BE2C (cell line): Measurements from ENCODE around the gene CASQ1.

ENCODE experiments used
- DNase-seq: peaks from one replicate; pipeline ENCODE4 v3.0.0-alpha.2; 2020
- H3K27me3 ChIP-seq: fragments of 250-450 bp; sonication (Bioruptor Pico); 2 replicates; pipeline ENCODE4 v1.5.1; 2020; ENCODE audit warnings: mild to moderate bottlenecking
- H3K36me3 ChIP-seq: fragments of 250-450 bp; sonication (Bioruptor Pico); 2 replicates; pipeline ENCODE4 v1.5.1; 2020; ENCODE audit warnings: mild to moderate bottlenecking
- H3K4me1 ChIP-seq: fragments of 250-450 bp; sonication (Bioruptor Pico); 2 replicates; pipeline ENCODE4 v1.5.1; 2020
- H3K4me3 ChIP-seq: 2 replicates; pipeline ENCODE4 v1.5.1; 2011; ENCODE audit warnings: low read depth, low read length
- H3K9me3 ChIP-seq: fragments of 250-450 bp; sonication (Bioruptor Pico); 2 replicates; pipeline ENCODE4 v1.5.1; 2020
- TF ChIP-seq, protein P1 (sequence below): IDR thresholded peaks from 2 replicates; pipeline ENCODE4 v1.5.1; 2012; ENCODE audit warnings: mild to moderate bottlenecking, low read depth, low read length

Gene CASQ1

GRCh38 chr1:160179336-160179735 lies 11.0 kb upstream of the CASQ1 start:
- DNase-seq = no peak
- Histone ChIP-seq H3K4me3 (no peak overlapping the region), H3K9me3 (no peaks in the 10 kb centered on the region), H3K27me3 (peaks cover 2% of the 10 kb centered on the region; the same call in 1 of the 2 replicates), H3K36me3 (no peaks in the 10 kb centered on the region), H3K4me1 (no peaks in the 10 kb centered on the region)
- TF ChIP-seq, protein P1, sequence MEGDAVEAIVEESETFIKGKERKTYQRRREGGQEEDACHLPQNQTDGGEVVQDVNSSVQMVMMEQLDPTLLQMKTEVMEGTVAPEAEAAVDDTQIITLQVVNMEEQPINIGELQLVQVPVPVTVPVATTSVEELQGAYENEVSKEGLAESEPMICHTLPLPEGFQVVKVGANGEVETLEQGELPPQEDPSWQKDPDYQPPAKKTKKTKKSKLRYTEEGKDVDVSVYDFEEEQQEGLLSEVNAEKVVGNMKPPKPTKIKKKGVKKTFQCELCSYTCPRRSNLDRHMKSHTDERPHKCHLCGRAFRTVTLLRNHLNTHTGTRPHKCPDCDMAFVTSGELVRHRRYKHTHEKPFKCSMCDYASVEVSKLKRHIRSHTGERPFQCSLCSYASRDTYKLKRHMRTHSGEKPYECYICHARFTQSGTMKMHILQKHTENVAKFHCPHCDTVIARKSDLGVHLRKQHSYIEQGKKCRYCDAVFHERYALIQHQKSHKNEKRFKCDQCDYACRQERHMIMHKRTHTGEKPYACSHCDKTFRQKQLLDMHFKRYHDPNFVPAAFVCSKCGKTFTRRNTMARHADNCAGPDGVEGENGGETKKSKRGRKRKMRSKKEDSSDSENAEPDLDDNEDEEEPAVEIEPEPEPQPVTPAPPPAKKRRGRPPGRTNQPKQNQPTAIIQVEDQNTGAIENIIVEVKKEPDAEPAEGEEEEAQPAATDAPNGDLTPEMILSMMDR = no peak

- no peaks in the 10 kb centered on the region for H3K9me3 ChIP-seq
- no peak for DNase-seq
- no peak overlapping the region for H3K4me3 ChIP-seq
- TF ChIP-seq, protein P1 = no peak
- H3K36me3 ChIP-seq = no peaks in the 10 kb centered on the region
- no peaks in the 10 kb centered on the region for H3K4me1 ChIP-seq
- H3K27me3 ChIP-seq = no peaks in the 10 kb centered on the region; the same call in 1 of the 2 replicates
Observed at GRCh38 chr1:160186246-160186645, 4.1 kb upstream of the CASQ1 start.

- no peaks in the 10 kb centered on the region for H3K9me3 ChIP-seq
- no peak overlapping the region for H3K4me3 ChIP-seq
- H3K36me3 ChIP-seq = no peaks in the 10 kb centered on the region
- no peaks in the 10 kb centered on the region for H3K4me1 ChIP-seq
- no peaks in the 10 kb centered on the region; the same call in 1 of the 2 replicates for H3K27me3 ChIP-seq
- TF ChIP-seq, protein P1 = no peak
- no peak for DNase-seq
Observed at GRCh38 chr1:160186729-160187128, 3.6 kb upstream of the CASQ1 start.

DNA sequence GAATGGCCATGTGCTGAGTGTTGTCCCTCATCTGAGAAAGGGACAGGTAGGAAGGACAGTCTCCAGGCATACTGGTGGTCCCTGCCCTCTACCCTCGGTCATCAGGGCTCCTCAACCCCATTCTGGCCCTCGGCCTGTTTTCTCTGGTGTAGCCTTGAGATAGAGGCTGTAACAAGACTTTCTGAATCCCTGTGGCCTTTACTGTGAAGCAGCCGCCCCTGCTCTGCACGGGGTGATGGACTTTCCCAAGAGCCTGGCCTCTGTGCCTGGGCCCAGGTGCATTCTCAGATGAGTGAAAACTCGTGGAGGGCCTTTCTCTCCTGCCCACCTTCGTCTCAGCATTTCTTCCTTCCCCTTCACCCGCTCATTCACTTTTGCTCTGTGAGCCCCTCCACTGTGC lies 3.0 kb upstream of the CASQ1 start:
- no peak overlapping the region for H3K4me3 ChIP-seq
- no peaks in the 10 kb centered on the region for H3K27me3 ChIP-seq
- H3K9me3 ChIP-seq = no peaks in the 10 kb centered on the region
- TF ChIP-seq, protein P1 = no peak
- DNase-seq = no peak
- no peaks in the 10 kb centered on the region for H3K36me3 ChIP-seq
- H3K4me1 ChIP-seq = no peaks in the 10 kb centered on the region

DNA sequence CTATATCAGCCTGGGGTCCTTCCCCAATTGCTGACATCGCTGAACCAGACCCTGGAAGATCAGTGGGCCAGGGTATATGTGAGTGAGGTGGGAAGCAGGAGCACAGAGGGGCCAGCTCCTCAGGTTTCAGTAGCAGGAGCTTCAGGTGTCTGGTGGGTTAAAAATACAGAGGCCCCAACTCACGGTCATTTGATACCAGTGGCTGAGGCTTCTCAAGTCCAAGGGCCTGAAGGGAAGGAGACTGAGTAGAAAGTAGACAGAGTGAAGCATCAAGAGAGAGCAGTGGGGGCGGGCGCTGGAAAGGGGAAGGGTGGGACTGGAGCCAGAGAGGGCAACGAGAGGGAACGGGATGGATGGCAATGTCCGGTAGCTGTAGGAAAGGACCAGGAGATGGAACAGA lies 2.0 kb upstream of the CASQ1 start:
- TF ChIP-seq, protein P1 = no peak
- no peaks in the 10 kb centered on the region for H3K9me3 ChIP-seq
- H3K36me3 ChIP-seq = no peaks in the 10 kb centered on the region
- no peak overlapping the region for H3K4me3 ChIP-seq
- H3K27me3 ChIP-seq = no peaks in the 10 kb centered on the region
- no peak for DNase-seq
- peaks cover under 1% of the 10 kb centered on the region; the same call in 1 of the 2 replicates for H3K4me1 ChIP-seq

DNA sequence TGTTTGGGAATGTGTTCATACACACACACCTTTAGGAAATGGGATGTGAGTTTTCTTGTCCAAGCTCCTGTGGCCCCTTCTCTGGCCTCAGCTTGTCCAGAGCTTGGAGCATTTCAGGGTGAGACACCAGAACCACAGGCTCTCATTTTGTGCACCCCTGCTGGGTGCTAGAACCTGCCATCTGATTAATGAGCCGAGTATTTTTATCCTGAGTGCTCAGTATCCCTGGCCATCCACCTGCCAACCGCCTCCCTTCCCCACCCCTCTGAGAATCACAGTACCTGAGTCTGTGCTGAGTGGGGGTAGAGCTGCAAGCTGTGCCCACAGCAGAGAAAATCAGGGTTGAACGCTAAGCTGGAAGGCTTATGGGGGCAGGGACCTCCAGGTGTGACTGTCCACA lies 1.4 kb downstream of the CASQ1 start:
- H3K9me3 ChIP-seq = no peaks in the 10 kb centered on the region
- no peak overlapping the region for H3K4me3 ChIP-seq
- TF ChIP-seq, protein P1 = no peak
- DNase-seq = no peak
- H3K27me3 ChIP-seq = no peaks in the 10 kb centered on the region
- H3K4me1 ChIP-seq = peaks cover 3% of the 10 kb centered on the region; the same call in 1 of the 2 replicates
- no peaks in the 10 kb centered on the region for H3K36me3 ChIP-seq
